H9 (cell line): Measurements from ENCODE around the gene BBIP1. TPM values are rescaled to one million over a fixed set of nuclear protein-coding genes. Genes with fewer than 3 reads are reported as not detected.

Source experiments
- DNase-seq: peaks from one replicate; pipeline ENCODE4 v3.0.0-alpha.2; 2017
- H2AFZ ChIP-seq: one replicate; pipeline ENCODE4 v1.6.1; 2013; ENCODE audit warnings: mild to moderate bottlenecking, low read length, control low read depth, moderate library complexity
- H2AK5ac ChIP-seq: 2 replicates; pipeline ENCODE4 v1.6.1; 2013; ENCODE audit warnings: low read length, control low read depth, mixed read lengths; ENCODE audit not compliant: insufficient read length
- H2BK120ac ChIP-seq: one replicate; pipeline ENCODE4 v1.6.1; 2013; ENCODE audit warnings: low read depth, mild to moderate bottlenecking, low read length, control low read depth, inconsistent platforms; ENCODE audit not compliant: poor library complexity, severe bottlenecking
- H2BK12ac ChIP-seq: 2 replicates; pipeline ENCODE4 v1.6.1; 2013; ENCODE audit warnings: low read length, control low read depth, mixed read lengths, low read depth; ENCODE audit not compliant: insufficient read length
- H2BK15ac ChIP-seq: 2 replicates; pipeline ENCODE4 v1.6.1; 2013; ENCODE audit warnings: low read depth, low read length, control low read depth
- H2BK20ac ChIP-seq: one replicate; pipeline ENCODE4 v1.6.1; 2013; ENCODE audit warnings: low read depth, mild to moderate bottlenecking, low read length, control low read depth, inconsistent platforms; ENCODE audit not compliant: poor library complexity, severe bottlenecking
- H2BK5ac ChIP-seq: 2 replicates; pipeline ENCODE4 v1.6.1; 2013; ENCODE audit warnings: low read length, control low read depth, mixed read lengths; ENCODE audit not compliant: insufficient read length
- H3K14ac ChIP-seq: 2 replicates; pipeline ENCODE4 v1.6.1; 2013; ENCODE audit warnings: low read length, control low read depth; ENCODE audit not compliant: insufficient read depth
- H3K18ac ChIP-seq: 2 replicates; pipeline ENCODE4 v1.6.1; 2013; ENCODE audit warnings: low read depth, mild to moderate bottlenecking, mixed read lengths, low read length, control low read depth; ENCODE audit not compliant: insufficient read length
- H3K23ac ChIP-seq: 2 replicates; pipeline ENCODE4 v1.6.1; 2013; ENCODE audit warnings: low read length, control low read depth, mixed read lengths, low read depth; ENCODE audit not compliant: insufficient read length
- H3K23me2 ChIP-seq: 2 replicates; pipeline ENCODE4 v1.6.1; 2013; ENCODE audit warnings: low read depth, mild to moderate bottlenecking, mixed read lengths, low read length, control low read depth; ENCODE audit not compliant: insufficient read length, poor library complexity, severe bottlenecking
- H3K27ac ChIP-seq: 2 replicates; pipeline ENCODE4 v1.5.1; 2013; ENCODE audit warnings: low read length, control low read depth, mixed read lengths, low read depth; ENCODE audit not compliant: insufficient read length
- H3K27me3 ChIP-seq: 2 replicates; pipeline ENCODE4 v1.6.1; 2013; ENCODE audit warnings: low read length, control low read depth, inconsistent platforms; ENCODE audit not compliant: insufficient read depth
- H3K4ac ChIP-seq: 2 replicates; pipeline ENCODE4 v1.6.1; 2013; ENCODE audit warnings: low read depth, mild to moderate bottlenecking, control low read depth, inconsistent platforms, low read length, moderate library complexity
- H3K4me1 ChIP-seq: 2 replicates; pipeline ENCODE4 v1.6.1; 2013; ENCODE audit warnings: low read length, control low read depth, inconsistent platforms; ENCODE audit not compliant: insufficient read depth
- H3K4me2 ChIP-seq: 2 replicates; pipeline ENCODE4 v1.6.1; 2013; ENCODE audit warnings: low read length, control low read depth, mixed read lengths; ENCODE audit not compliant: insufficient read length, insufficient read depth
- H3K56ac ChIP-seq: 2 replicates; pipeline ENCODE4 v1.6.1; 2013; ENCODE audit warnings: low read depth, mild to moderate bottlenecking, mixed read lengths, low read length, control low read depth; ENCODE audit not compliant: insufficient read length
- H3K79me1 ChIP-seq: 2 replicates; pipeline ENCODE4 v1.6.1; 2013; ENCODE audit warnings: low read depth, mild to moderate bottlenecking, moderate library complexity, low read length, control low read depth, inconsistent platforms; ENCODE audit not compliant: insufficient read depth, poor library complexity, severe bottlenecking
- H3K79me2 ChIP-seq: 2 replicates; pipeline ENCODE4 v1.6.1; 2013; ENCODE audit warnings: low read length, control low read depth, inconsistent platforms; ENCODE audit not compliant: insufficient read depth
- H3K9ac ChIP-seq: 2 replicates; pipeline ENCODE4 v1.6.1; 2013; ENCODE audit warnings: low read length, control low read depth, mixed read lengths; ENCODE audit not compliant: insufficient read length; ENCODE audit errors: extremely low read depth
- H3K9me3 ChIP-seq: one replicate; pipeline ENCODE4 v1.6.1; 2013; ENCODE audit warnings: low read depth, low read length, inconsistent platforms; ENCODE audit not compliant: control insufficient read depth
- H3T11ph ChIP-seq: one replicate; pipeline ENCODE4 v1.6.1; 2013; ENCODE audit warnings: mild to moderate bottlenecking, low read length, control low read depth, inconsistent platforms
- H4K20me1 ChIP-seq: one replicate; pipeline ENCODE4 v1.6.1; 2013; ENCODE audit not compliant: control insufficient read depth, insufficient read length, insufficient read depth
- H4K5ac ChIP-seq: 2 replicates; pipeline ENCODE4 v1.6.1; 2013; ENCODE audit warnings: low read depth, mild to moderate bottlenecking, mixed read lengths, low read length, control low read depth; ENCODE audit not compliant: insufficient read length
- H4K8ac ChIP-seq: replicated peaks from 2 replicates; pipeline ENCODE4 v1.6.1; 2013; ENCODE audit warnings: low read length, control low read depth, mixed read lengths, low read depth; ENCODE audit not compliant: insufficient read length
- H4K91ac ChIP-seq: 2 replicates; pipeline ENCODE4 v1.6.1; 2013; ENCODE audit warnings: low read depth, mild to moderate bottlenecking, moderate library complexity, mixed read lengths, low read length, control low read depth; ENCODE audit not compliant: insufficient read length
- H3K27ac Mint-ChIP-seq, 3 experiments: 2 replicates in 2 of 3; 3 replicates in 1 of 3; pipeline ENCODE4 v1.8.0; 2020 to 2021; ENCODE audit warnings: mixed read lengths in 3 of 3, mild to moderate bottlenecking in 1 of 3, moderate library complexity in 1 of 3
- H3K27me3 Mint-ChIP-seq: 2 replicates; pipeline ENCODE4 v1.8.0; 2021; ENCODE audit warnings: low read depth, mild to moderate bottlenecking, moderate library complexity, mixed read lengths
- H3K36me3 Mint-ChIP-seq, 3 experiments: 2 replicates in 2 of 3; 3 replicates in 1 of 3; pipeline ENCODE4 v1.8.0; 2020 to 2021; ENCODE audit warnings: low read depth in 3 of 3, mixed read lengths in 3 of 3; ENCODE audit not compliant: insufficient read depth in 1 of 3
- H3K4me1 Mint-ChIP-seq, 2 experiments: 2 replicates each; pipeline ENCODE4 v1.8.0; 2020; ENCODE audit warnings: mixed read lengths in 2 of 2
- H3K4me3 Mint-ChIP-seq, 2 experiments: 2 replicates in 1 of 2; 3 replicates in 1 of 2; pipeline ENCODE4 v1.8.0; 2020 to 2021; ENCODE audit warnings: mild to moderate bottlenecking in 2 of 2, mixed read lengths in 2 of 2, moderate library complexity in 1 of 2
- H3K9me3 Mint-ChIP-seq, 2 experiments: 2 replicates in 1 of 2; 3 replicates in 1 of 2; pipeline ENCODE4 v1.8.0; 2020; ENCODE audit warnings: mild to moderate bottlenecking in 2 of 2, mixed read lengths in 2 of 2, moderate library complexity in 1 of 2
- CTCF ChIP-seq: fragments of 200-600 bp; sonication (generic); conservative IDR thresholded peaks from 3 replicates; pipeline ENCODE4 v1.8.0; 2021; ENCODE audit warnings: antibody characterized with exemption, mild to moderate bottlenecking
- total RNA-seq: library from RNA; stranded (reverse); gene quantifications from 2 replicates; pipeline ENCODE4 v1.2.1, GENCODE V29; 2021

BBIP1 gene
- total RNA-seq, 1 experiment from 2014 or later: 18.8 TPM

DNA sequence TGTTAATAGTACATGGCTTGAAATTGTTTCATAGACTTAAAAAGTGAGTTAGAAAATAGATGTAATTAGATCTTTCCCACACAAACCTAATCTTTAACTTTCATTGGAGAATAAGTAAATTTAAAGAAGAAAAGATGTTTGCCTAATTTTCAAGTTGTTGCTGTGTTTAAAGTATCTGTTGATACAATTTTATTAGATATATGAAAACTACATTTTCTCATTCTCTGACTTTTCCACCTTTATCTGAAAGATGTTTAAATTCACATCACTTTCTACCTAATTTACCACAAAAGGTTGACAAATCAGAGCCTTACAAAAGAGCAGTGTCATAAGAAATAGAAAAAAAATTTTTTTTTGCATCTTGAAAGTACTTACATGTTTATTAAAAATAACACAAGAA is 46.2 kb upstream of the BBIP1 start:
- no peak overlapping the region for H3K4me3 Mint-ChIP-seq
- no peak overlapping the region for H4K91ac ChIP-seq
- H3K27ac ChIP-seq: no peak overlapping the region
- no peak for DNase-seq
- no peaks in the 10 kb centered on the region for H3K23me2 ChIP-seq
- no peak overlapping the region for H3K56ac ChIP-seq
- H4K20me1 ChIP-seq: no peaks in the 10 kb centered on the region
- H3K14ac ChIP-seq: no peak overlapping the region
- no peak overlapping the region for H3K23ac ChIP-seq
- no peaks in the 10 kb centered on the region for H3K36me3 Mint-ChIP-seq
- no peak overlapping the region for H3K4ac ChIP-seq
- no peak overlapping the region for H4K8ac ChIP-seq
- H3K27me3 ChIP-seq: no peaks in the 10 kb centered on the region
- H2BK12ac ChIP-seq: no peak overlapping the region
- no peak overlapping the region for H3K4me2 ChIP-seq
- no peak for TF ChIP-seq CTCF
- H3K27me3 Mint-ChIP-seq: no peaks in the 10 kb centered on the region
- no peak overlapping the region for H4K5ac ChIP-seq
- H3K4me1 ChIP-seq: no peaks in the 10 kb centered on the region
- H3K4me1 Mint-ChIP-seq: peaks cover 5 to 8% of the 10 kb centered on the region in 2 experiments
- no peaks in the 10 kb centered on the region for H3K79me1 ChIP-seq
- no peak overlapping the region for H3T11ph ChIP-seq
- H3K9me3 ChIP-seq: no peaks in the 10 kb centered on the region
- H2BK120ac ChIP-seq: no peak overlapping the region
- H2BK15ac ChIP-seq: no peak overlapping the region
- H3K27ac Mint-ChIP-seq: no peak overlapping the region
- H3K9me3 Mint-ChIP-seq: no peaks in the 10 kb centered on the region
- no peak overlapping the region for H2AFZ ChIP-seq
- H3K18ac ChIP-seq: no peak overlapping the region
- peaks cover 2% of the 10 kb centered on the region; the same call in 1 of the 2 replicates for H3K79me2 ChIP-seq
- no peak overlapping the region for H2BK5ac ChIP-seq
- H2AK5ac ChIP-seq: no peak overlapping the region
- H3K9ac ChIP-seq: no peak overlapping the region
- H2BK20ac ChIP-seq: no peak overlapping the region
